HepG2 (cell line): Measurements from ENCODE around the gene TBC1D10B. TPM values are rescaled to one million over a fixed set of nuclear protein-coding genes. Genes with fewer than 3 reads are reported as not detected.

ENCODE experiments used
- BRF2 ChIP-seq: sonication (generic); formaldehyde crosslinking; IDR thresholded peaks from 2 replicates; pipeline ENCODE4 v1.8.1; 2022; ENCODE audit warnings: mild to moderate bottlenecking, missing genetic modification reagents
- CHCHD3 ChIP-seq: sonication (generic); formaldehyde crosslinking; IDR thresholded peaks from 2 replicates; pipeline ENCODE4 v1.8.0; 2022; ENCODE audit warnings: mild to moderate bottlenecking, missing genetic modification reagents, moderate library complexity
- GPN1 ChIP-seq: sonication (generic); formaldehyde crosslinking; IDR thresholded peaks from 2 replicates; pipeline ENCODE4 v1.5.1; 2020; ENCODE audit warnings: missing genetic modification reagents, borderline replicate concordance
- KLF6 ChIP-seq: IDR thresholded peaks from 2 replicates; pipeline ENCODE4 v1.8.0; 2016; ENCODE audit warnings: missing biosample characterization, missing genetic modification reagents
- NFKBIZ ChIP-seq: IDR thresholded peaks from 2 replicates; pipeline ENCODE4 v1.6.1; 2018; ENCODE audit warnings: missing genetic modification reagents, missing compliant biosample characterization
- NR2F1 ChIP-seq, 2 experiments: fragments of 450-650 bp in 1 of 2; formaldehyde crosslinking in 1 of 2; IDR thresholded peaks; 2 replicates each; pipeline versions ENCODE4 v1.5.0 to v1.6.1; 2016 to 2020; ENCODE audit warnings: mild to moderate bottlenecking in 1 of 2, missing compliant biosample characterization in 1 of 2, missing genetic modification reagents in 1 of 2, moderate library complexity in 1 of 2
- RAD51 ChIP-seq: fragments of 450-650 bp; IDR thresholded peaks from 2 replicates; pipeline ENCODE4 v1.6.1; 2016; ENCODE audit warnings: borderline replicate concordance
- REXO4 ChIP-seq: sonication (generic); formaldehyde crosslinking; IDR thresholded peaks from 2 replicates; pipeline ENCODE4 v1.8.0; 2022; ENCODE audit warnings: missing genetic modification reagents, mild to moderate bottlenecking, borderline replicate concordance
- SETDB1 ChIP-seq: sonication (generic); formaldehyde crosslinking; IDR thresholded peaks from 2 replicates; pipeline ENCODE4 v1.5.1; 2020; ENCODE audit warnings: missing genetic modification reagents, mild to moderate bottlenecking, borderline replicate concordance
- SP1 ChIP-seq, 2 experiments: fragments of 450-650 bp in 1 of 2; sonication (generic) in 1 of 2; formaldehyde crosslinking in 1 of 2; IDR thresholded peaks; 2 replicates each; pipeline versions ENCODE4 v1.4.0 to v1.6.1; 2016 to 2020; ENCODE audit warnings: missing genetic modification reagents in 1 of 2
- TEF ChIP-seq: sonication (generic); formaldehyde crosslinking; IDR thresholded peaks from 2 replicates; pipeline ENCODE4 v1.5.0; 2020; ENCODE audit warnings: missing genetic modification reagents
- UBTF ChIP-seq: sonication (generic); formaldehyde crosslinking; IDR thresholded peaks from 2 replicates; pipeline ENCODE4 v1.4.0; 2020; ENCODE audit warnings: mild to moderate bottlenecking, missing genetic modification reagents
- ZFP36L2 ChIP-seq: sonication (generic); formaldehyde crosslinking; IDR thresholded peaks from 2 replicates; pipeline ENCODE4 v1.4.0; 2020; ENCODE audit warnings: missing genetic modification reagents
- ZFP62 ChIP-seq: sonication (generic); formaldehyde crosslinking; IDR thresholded peaks from 2 replicates; pipeline ENCODE4 v1.4.0; 2020; ENCODE audit warnings: missing genetic modification reagents
- ZNF160 ChIP-seq: sonication (generic); formaldehyde crosslinking; IDR thresholded peaks from 2 replicates; pipeline ENCODE4 v1.8.0; 2022; ENCODE audit warnings: mild to moderate bottlenecking, inconsistent platforms, missing genetic modification reagents
- ZNF251 ChIP-seq: sonication (generic); formaldehyde crosslinking; IDR thresholded peaks from 2 replicates; pipeline ENCODE4 v1.9.0; 2021; ENCODE audit warnings: mild to moderate bottlenecking, missing genetic modification reagents
- ZNF383 ChIP-seq: sonication (generic); formaldehyde crosslinking; IDR thresholded peaks from 2 replicates; pipeline ENCODE4 v1.4.0; 2020; ENCODE audit warnings: missing genetic modification reagents, mild to moderate bottlenecking, borderline replicate concordance
- ZNF569 ChIP-seq: sonication (generic); formaldehyde crosslinking; IDR thresholded peaks from 2 replicates; pipeline ENCODE4 v1.5.0; 2020; ENCODE audit warnings: mild to moderate bottlenecking, missing genetic modification reagents, moderate library complexity, borderline replicate concordance
- ZNF609 ChIP-seq: sonication (generic); formaldehyde crosslinking; IDR thresholded peaks from 2 replicates; pipeline ENCODE4 v1.4.0; 2020; ENCODE audit warnings: mild to moderate bottlenecking, missing genetic modification reagents, borderline replicate concordance
- polyA plus RNA-seq, 8 experiments: library from polyadenylated mRNA; depleted of rRNA in 3 of 8; stranded (reverse) in 7 of 8; unstranded in 1 of 8; fragments of >200 nt; fragmentation: Illumina TruSeq in 4 of 8; extraction: Trizol in 4 of 8; gene quantifications; 2 replicates each; pipeline versions ENCODE4 v1.2.1 to v1.2.3, GENCODE V29; 2011 to 2016; ENCODE audit warnings: low read depth in 4 of 8, missing spikeins in 1 of 8, mixed read lengths in 1 of 8; ENCODE audit not compliant: insufficient read depth in 1 of 8
- total RNA-seq, 5 experiments: library from RNA; depleted of rRNA; stranded (reverse); fragments of >200 nt; fragmentation: Illumina TruSeq; extraction: Trizol; gene quantifications; 2 replicates each; pipeline ENCODE4 v1.2.3, GENCODE V29; 2016; ENCODE audit warnings: low read depth in 1 of 5

Gene TBC1D10B
- total and polyA plus RNA-seq, 2 of the 13 experiments (the other 11 are each of a cell fraction or from before 2014, with no cell fraction given), result 15.7 to 24.8 TPM

- TF ChIP-seq ZNF609 (CRISPR knock-in tag) (peak; percentile 58; the same call in 1 of the 2 replicates), SETDB1 (CRISPR knock-in tag) (no peak), REXO4 (CRISPR knock-in tag) (no peak), GPN1 (CRISPR knock-in tag) (no peak), NR2F1 (CRISPR knock-in tag; IDR thresholded peaks at IDR 0.05) (peak; percentile 68 to 75), KLF6 (peak; percentile 55; the same call in 1 of the 2 replicates), ZNF160 (peak; percentile 74; the same call in 1 of the 2 replicates), UBTF (CRISPR knock-in tag) (no peak; the same call in 1 of the 2 replicates), ZFP62 (no peak), TEF (no peak), ZFP36L2 (CRISPR knock-in tag) (no peak), SP1 (IDR thresholded peaks at IDR 0.05) (no peak), SP1 (CRISPR knock-in tag; IDR thresholded peaks at IDR 0.05) (peak; percentile 44; the same call in 1 of the 2 replicates), ZNF569 (CRISPR knock-in tag) (no peak; the same call in 1 of the 2 replicates), NFKBIZ (CRISPR knock-in tag) (no peak), ZNF383 (CRISPR knock-in tag) (no peak), BRF2 (CRISPR knock-in tag) (peak; percentile 42; the same call in 1 of the 2 replicates), RAD51 (no peak), CHCHD3 (CRISPR knock-in tag) (no peak; the same call in 1 of the 2 replicates), ZNF251 (CRISPR knock-in tag) (no peak)
Measured at GRCh38 chr16:30335598-30336474, 34.5 kb downstream of the TBC1D10B start (continued).
